HG03558 (cell line): ENCODE results near the gene RALGPS1.

Source experiments
- ATAC-seq: cut with Tn5 transposase; IDR thresholded peaks from one replicate; pipeline ENCODE4 v1.9.1; 2021; ENCODE audit warnings: moderate number of reproducible peaks; ENCODE audit not compliant: unreplicated experiment; ENCODE audit errors: extremely low read depth

Gene RALGPS1

DNA sequence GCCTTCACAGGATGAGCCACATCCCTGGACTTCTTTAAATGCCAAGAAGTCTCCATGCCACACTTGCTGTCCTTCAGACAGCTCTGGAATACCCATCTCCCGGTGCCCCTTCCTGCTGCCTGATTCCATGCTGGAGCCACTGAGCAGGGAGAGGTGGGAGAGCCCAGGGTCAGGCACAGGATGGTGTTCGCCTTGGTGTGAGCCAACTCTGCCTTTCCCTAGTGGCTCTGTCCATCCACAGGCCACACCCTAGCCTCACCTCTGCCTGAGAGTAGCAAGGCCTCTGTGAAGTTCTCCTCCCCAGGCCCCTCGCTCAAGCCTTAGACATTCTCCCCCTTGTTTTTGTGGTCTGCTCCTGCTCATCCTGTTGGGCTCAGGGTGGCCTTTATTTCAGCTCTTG is 262.0 kb downstream of the RALGPS1 start:
- no peak for ATAC-seq

DNA sequence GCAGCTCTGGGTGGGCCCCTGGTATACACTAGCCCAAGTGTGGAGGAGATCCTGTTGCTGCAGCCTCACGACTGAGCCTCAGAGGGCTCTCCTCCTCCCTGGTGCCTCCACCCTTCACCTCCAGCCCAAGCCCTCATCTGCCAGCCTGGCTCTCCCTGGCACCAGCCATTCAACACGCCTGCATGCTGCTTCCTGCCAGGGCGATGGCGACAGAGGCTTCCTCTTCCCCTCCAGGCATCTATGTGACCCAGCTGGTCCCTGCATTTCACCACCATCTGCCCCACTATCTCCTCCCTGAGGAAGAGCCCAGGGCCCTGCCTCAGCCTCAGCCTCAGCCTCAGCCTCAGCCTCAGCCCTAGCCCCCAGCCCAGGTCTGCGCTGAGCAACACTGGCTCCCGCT is 262.6 kb downstream of the RALGPS1 start:
- no peak for ATAC-seq

DNA sequence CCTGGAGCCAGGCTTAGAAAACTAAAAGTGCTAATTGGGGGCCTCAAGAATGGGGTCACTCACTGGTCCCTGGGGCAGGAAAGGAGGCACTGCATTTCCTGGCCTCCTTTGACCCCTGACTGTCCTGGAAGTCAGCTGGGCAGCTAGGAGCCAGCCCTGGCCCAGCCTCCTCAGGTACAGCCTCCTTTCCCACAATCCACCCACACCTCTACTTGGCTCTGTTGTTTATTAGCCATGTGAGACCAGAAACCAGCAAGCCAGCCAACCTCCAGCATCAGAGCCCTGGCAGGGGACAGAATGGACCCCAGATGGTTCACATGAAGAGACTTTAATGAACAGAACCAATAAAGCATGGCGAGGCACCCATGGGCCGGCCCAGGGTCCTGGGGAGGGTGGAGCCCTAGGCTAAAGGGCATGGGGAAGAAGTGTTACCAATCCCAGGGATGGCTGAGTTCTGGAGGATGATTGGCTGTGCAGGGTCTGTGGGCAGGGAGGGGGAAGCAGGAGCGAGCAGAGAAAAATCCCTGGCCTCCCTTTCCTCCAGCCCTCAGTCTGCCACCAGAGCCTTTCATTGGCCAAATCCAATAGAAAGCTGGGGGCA is 263.2 kb downstream of the RALGPS1 start:
- ATAC-seq, result no peak

DNA sequence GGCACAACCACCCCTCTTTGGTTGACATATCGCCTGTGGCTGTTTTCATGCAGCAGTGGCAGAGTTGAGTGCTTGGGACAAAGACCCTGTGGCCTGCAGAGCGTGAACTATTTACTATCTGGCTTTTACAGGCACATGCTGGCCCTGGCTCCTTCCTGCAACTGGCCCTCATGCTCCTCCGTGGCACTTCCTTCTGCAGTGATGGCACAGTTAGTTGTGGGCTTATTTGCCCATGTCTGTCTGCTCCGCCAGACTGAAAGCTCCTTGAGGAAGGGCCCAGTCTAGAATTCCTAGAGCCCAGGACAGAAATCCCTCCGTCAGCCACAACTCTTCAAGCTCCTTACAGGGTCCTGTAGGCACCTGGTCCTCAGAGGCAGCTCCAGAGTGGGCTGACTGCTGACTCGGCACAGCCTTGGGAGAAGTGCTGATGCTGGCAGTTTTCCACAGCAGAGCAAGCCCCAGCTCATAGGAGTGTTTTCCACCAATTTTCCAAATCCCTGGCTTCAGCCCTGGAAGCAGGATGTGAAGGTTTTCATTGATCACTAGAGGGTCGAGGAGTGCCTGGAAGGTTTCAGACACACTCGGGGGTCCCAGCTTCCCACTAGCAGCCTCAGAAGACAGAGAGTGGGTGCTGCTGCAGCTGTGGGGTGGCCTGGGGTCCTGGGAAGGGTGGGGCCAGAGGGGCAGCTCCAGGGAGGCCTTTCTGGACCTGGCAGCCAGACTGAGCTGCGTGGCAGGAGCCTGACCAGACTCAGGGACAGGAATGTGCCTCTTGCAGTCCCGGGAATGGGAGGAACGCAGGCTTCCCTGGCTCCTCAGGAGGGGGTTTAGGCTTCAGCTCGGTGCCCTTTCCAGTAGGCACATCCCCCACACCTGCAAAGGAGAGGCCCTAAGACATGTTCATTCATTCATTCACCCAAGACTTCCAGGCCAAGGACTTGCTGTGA is 264.4 kb downstream of the RALGPS1 start:
- ATAC-seq, result no peak

DNA sequence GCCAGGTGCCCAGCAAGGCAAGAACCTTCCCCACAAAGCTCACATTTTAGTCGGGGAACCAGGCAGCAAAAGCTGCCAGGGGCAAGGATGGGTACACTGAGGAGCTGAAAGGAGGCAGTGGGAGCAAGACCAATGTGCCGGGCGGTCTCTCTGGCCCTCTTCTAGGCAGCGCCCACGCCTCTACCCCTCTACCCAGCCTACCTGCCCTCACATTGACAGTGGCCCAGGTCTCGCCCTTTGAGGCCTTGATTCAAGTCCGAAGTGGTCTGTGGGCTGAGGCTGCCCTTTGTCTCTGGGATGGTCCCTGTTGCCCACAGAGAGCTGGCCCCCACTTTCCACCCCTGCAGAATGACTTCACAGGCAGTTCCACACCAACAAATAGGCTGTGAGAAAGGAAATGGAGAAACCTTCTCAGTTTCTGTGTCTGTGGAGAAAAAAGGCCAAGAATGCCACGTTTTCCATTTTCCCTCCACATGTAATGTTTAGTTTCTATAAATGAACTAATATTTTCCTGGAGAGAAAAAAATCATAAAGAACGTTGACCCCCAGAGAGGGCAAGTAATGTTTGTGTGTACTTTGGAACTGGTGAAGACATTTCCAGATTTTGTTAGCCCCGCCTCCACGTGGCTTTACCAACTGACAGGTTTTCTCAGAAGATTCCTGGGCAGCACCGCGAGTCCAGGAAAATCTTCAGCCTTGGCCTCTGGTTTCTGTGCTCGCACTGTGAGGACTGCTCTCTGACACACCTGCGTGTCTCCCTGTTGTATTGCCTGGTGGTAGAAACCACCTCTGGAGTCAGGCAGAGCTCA is 265.3 kb downstream of the RALGPS1 start:
- ATAC-seq, result no peak

DNA sequence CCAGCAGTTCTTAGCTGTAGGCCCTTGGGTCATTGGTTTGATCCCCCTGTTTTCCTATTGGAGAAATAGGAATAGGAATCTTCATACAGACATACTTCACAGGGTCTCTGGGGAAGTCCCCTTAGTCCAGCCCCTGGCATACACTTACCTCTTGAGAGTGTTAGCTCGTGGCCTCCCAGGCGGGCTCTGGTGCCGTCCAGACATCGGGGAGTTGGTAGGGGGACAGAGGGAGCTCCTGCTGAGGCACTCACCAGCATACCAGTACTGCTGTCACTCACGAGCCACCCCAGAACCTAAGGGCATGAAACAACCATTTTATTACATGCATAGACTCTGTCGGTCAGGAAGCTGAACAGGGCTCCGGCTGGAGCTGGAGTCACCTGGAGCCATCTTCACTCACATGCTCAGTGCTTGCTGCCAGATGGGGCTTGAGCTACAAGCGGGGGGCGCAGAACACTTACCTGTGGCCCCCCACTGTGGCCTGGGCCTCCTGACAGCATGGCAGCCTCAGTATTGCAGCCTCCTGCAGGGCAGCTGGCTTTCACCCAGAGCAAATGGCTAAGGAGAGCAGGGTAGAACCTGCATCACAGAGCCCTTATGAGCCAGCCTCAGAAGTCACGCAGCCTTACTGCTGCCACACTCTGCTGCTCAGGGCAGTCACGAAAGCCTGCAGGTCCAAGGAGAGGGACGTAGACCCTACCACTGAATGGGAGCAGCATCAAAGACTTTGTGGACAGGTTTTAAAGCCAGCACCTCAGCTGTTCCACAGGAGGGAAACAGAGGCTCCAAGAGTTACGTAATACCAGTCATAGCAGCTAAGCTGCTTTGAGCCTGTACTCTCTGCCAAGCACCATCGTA is 266.1 kb downstream of the RALGPS1 start:
- ATAC-seq, result no peak

DNA sequence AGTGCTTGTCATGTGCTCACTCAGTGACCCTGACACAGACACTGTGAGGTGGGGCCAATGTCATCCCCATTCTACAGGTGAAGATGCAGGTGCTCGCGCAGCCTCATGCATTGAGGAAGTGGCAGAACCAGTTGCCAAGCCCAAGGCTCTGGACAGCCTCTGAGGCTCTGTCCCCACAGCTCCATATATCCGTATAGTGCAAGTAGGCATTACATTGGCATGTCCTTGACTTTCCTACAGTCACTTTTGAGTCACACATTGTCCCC is 266.7 kb downstream of the RALGPS1 start:
- no peak for ATAC-seq

DNA sequence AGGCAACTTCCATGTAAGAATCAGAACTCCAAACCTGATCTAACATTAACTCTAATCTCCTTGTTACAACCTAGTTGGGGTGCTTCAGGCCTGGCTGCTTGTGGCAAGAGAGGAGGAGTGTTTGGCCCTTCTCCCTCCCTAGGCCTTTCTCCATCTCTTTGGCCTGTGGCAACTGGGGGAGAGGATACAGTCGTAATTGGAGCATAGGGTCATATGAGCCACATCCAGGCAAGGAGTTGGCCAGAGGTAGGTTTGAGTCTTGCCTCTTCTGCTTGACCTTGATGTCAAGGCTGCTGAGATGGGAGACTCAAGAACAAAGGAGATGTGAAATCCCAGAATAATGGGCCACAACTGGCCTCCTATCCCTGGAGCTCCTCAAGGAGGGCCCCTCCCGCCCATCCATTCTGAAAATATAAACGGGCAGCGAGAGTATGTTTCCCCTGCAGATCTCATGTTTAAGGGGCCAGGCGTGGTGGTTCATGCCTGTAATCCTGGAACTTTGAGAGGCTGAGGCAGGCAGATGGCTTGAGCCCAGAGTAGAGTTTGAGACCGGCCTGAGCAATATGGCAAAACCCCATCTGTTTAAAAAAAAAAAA is 267.1 kb downstream of the RALGPS1 start:
- ATAC-seq, result no peak

DNA sequence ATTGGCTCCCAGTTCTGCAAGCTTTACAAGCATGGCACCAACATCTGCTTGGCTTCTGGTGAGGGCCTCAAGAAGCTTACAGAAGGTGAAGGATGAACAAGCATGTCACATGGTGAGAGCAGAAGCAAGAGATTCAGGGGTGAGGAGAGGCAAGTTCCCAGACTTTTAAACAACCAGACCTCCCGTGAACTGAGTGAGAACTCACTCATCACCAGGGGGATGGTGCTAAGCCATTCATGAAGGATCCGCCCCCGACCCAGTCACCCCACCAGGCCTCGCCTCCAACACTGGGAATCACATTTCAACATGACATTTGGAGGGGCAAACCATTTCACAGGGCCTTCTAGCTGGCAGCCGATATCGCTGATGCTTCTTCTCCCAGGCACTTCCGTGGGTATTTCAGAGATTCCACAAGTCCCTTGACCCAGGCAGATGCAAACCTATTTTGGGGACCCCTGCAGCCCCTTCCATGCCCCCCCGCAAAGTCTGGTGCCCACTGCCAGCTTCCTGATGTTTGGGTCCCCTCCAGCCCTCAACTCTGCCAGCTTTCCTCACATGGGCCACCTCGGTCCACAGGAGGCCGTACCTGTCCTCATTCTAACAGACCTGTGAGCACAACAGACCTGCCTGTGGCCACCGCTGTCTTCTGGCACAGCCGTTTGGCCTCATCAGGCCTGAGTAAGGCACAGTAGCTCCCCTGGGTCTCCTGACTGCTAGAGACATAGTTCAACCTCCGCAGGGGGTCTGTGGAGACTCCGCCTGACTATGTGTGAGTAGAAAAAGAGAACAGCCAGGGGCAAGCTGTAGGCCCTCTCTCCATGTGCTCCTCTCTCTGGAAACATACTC is 268.5 kb downstream of the RALGPS1 start:
- no peak for ATAC-seq

DNA sequence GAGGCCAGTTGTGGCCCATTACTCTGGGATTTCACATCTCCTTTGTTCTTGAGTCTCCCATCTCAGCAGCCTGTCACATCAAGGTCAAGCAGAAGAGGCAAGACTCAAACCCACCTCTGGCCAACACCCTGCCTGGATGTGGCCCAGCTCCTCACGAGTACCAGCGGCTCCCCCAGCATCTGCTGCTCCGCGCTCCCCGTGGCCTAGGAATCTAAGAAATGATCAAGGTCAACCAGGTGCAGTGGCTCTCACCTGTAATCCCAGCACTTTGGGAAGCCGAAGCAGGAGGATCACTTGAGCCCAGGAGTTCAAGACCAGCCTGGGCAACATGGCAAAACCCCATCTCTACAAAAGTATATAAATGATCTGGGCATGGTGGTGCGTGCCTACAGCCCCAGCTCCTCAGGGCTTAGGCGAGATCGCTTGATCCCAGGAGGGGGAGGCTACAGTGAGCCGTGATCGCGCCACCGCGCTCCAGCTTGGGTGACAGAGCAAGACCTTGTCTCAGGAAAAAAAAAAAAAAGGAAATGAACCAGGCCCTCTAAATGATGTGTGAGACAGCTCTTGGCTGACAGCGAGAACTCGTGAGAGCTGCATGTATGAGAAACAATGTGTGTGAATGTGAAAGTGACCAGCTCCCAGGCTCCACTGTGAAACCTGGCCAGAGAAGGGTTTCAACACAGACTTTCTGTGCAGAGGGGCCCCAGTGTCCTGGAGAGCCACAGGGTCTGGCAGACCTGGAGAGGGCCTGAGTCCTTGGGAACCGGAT is 269.4 kb downstream of the RALGPS1 start:
- ATAC-seq, result peak; percentile 59

DNA sequence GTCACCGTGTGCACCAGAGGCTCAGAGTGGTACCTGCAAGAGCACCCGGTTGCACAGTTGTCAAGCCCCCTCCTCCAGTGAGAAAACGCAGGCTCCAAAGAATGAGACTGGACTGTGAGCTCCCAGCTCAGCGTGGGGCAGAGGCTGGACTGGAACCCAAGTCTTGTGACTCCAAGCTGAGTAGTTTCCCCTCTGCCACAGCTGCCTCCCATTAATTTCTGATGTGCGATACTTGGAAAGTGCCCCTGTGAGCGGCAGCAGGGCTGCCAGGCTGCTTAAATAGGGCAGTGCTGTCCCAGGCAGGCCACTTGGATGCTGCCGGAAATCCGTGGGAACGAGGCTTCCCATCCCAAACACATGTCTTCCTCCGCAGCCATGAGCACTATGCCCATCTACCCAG is 270.1 kb downstream of the RALGPS1 start:
- no peak for ATAC-seq

DNA sequence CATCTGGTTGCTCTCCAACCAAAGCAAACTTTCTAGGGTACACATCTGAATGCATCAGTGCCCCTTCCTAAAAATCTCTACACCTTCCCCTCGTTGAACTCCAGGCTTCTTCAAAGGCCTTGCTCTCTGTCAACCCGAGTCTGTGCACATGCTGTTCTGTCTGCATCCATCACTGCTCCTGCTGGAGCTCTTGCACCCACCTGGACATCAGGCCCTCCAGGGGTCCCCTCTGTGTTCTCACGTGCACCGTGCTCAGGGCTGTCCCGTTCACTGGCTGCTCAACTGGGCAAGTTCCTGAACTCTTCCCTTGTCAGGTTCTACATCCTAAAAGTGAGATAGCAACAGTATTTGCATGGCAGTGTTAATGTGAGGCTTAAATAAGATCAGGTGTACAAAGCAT is 270.6 kb downstream of the RALGPS1 start:
- no peak for ATAC-seq

DNA sequence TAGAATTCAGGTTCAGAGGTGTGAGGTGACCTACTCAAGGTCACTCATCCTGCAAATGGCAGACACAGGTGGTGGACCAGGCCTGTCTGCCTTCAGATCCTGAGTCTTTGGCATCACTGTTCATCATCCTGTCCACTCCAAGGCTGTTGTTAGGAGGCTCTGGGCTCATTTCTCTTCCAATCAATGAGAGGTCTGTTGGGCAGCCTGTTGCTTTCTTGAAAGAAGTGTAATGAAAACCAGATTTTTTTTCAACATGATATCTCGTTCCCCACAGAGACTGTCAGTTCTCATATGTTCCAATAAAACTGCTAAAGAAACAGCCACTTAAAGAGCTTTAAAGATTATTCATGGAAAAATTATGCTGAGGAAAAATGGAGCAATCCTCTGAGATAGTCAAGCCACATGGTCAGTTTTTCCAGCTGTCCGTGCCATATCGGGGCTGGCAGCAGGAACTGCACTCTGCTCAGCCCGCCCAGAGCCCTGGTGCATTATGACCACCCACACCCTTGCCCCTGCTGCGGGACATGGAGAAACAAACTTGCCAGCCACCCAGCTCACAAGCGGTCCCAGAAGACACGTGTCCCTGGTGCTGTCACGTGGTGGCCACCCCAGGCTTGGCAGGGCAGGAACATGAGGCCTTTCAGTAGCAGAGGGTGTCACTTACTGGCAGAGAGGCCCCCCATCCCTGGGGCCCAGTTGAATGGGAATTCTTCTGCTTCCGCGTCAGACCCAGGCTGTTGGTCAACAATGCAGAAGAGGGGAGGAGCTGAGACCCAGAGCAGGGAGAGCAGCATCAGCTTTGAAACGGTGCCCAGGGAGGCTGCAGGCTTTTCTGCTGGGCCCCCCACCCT is 271.6 kb downstream of the RALGPS1 start:
- ATAC-seq, result no peak

DNA sequence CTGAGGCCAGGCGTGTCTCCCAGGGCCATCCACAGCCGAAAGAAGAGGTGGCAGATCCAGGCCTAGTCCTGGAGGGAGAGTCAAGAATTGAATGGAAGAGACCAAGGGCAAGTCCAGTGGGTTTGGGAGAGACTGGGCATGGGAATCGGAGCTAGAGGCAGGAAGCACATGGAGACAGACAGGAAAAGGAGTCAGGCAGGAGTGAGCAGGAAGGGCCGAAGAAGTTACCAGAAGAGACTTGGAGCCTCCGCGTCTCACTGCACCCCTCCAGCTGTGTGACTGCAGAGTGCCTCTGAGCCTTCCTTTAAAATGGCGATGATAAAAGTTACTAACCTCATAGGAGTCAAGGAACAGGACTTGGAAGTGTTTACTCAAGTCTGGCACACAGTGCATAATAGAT is 272.2 kb downstream of the RALGPS1 start:
- ATAC-seq, result no peak

DNA sequence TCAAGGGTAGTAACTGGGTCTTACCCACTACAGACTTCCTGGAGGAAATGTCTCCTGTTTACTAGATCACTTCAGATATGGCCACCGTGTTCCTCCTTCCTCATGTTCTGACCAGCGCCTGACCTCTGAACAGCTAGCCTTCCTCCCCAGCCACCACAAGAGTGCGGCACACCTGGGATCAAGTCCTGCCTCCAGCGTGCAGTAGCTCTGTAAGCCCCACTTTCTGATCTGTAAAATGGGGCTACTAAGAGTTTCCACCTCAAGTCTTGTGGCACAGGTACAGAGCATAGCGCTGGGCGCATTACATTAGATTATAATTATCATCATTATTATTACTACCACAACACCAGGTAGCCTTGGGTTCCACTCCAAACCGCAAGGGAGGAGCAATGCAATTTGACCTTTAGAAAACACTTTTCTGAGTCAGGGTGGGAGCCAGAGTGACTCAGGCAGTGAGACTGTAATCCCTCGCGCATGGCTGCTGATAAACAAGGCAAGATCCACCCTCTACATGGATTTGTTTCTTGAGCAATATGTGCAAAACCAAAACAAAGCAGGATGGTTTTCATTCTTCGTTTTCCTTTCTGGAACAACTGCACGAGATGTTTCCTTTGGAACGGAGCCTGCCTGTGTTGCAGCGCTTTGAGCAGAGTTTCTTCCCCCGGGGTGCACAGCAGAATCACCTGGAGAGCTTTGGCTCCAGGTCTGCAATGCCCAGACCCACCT is 272.8 kb downstream of the RALGPS1 start:
- no peak for ATAC-seq

DNA sequence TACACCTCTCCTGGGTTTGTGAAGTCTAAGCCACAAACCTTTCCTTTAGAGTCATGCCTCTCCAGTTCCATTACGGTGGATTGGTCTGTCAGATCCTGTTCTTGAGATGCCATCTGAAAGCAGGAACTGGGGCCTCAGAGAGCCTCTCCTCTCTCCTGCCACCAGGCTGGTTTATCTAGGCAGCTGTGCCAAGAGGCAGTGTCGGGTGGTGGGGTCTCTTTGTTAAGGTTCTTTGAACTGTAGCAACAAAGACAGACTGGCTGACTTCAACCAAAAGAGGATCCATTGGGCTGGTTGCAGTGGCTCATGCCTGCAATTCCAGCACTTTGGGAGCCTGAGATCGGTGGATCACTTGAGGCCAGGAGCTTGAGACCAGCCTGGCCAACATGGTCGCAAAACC is 273.8 kb downstream of the RALGPS1 start:
- no peak for ATAC-seq

DNA sequence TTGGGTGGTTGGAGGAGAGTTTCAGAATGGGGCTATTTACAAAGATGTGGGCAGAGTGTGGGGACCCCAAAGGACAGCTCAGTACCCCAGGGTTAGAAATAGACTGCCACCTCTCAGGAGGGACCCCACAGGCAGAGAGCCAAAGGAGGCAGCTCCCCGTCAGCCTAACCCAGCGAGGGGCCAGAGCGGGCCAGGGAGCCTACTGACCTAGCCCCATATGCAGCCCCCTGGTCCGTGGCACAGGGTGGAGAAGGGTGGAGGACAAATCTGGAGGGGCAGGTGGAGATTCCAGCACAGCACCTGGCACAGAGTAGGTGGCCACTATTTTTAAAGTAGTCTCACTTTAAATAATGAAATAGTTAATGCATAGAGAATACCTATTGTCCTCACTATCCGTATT is 275.0 kb downstream of the RALGPS1 start:
- ATAC-seq, result no peak
